ENCODE measurements around the gene CAMTA1. TPM values are rescaled to one million over a fixed set of nuclear protein-coding genes. Genes with fewer than 3 reads are reported as not detected.

CAMTA1 gene
- total RNA-seq, 1 experiment from 2014 or later: 85.2 TPM

DNA sequence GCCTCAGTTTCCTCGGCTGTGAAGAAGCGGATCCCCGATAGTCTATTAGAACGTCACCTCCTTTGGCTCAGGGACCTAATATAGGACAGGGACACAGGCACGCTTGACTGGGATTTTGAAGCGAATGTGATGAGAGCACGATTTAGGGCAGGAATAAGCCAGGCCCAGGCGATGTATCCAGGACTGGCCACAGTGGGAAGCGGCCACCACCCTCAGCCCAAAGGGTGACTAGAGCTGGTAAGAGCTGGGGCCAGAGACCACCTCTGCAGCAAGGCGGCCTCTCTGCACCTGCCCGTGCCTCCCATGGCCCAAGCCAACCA lies 885.9 kb downstream of the CAMTA1 start:
- DNase-seq (ENCODE audit: low spot score): no peak
- TF ChIP-seq, protein P1, sequence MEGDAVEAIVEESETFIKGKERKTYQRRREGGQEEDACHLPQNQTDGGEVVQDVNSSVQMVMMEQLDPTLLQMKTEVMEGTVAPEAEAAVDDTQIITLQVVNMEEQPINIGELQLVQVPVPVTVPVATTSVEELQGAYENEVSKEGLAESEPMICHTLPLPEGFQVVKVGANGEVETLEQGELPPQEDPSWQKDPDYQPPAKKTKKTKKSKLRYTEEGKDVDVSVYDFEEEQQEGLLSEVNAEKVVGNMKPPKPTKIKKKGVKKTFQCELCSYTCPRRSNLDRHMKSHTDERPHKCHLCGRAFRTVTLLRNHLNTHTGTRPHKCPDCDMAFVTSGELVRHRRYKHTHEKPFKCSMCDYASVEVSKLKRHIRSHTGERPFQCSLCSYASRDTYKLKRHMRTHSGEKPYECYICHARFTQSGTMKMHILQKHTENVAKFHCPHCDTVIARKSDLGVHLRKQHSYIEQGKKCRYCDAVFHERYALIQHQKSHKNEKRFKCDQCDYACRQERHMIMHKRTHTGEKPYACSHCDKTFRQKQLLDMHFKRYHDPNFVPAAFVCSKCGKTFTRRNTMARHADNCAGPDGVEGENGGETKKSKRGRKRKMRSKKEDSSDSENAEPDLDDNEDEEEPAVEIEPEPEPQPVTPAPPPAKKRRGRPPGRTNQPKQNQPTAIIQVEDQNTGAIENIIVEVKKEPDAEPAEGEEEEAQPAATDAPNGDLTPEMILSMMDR (conservative IDR thresholded peaks at IDR 0.05; ENCODE audit: low read depth, low read length): no peak
- TF ChIP-seq EZH2 (IDR thresholded peaks at IDR 0.05; ENCODE audit: borderline replicate concordance, low read depth, low read length, poor library complexity, severe bottlenecking): no peak
- H3K9me3 ChIP-seq (ENCODE audit: low read depth, low read length, poor library complexity, severe bottlenecking): no peaks in the 10 kb centered on the region
- ChIA-PET CTCF (no interaction called here), POLR2A (ENCODE audit: low non-redundant PET) (no interaction called here)
- no peak overlapping the region for H3K4me3 ChIP-seq (ENCODE audit: low read depth, low read length, poor library complexity, severe bottlenecking)
- peaks cover 4% of the 10 kb centered on the region for H3K4me1 ChIP-seq (ENCODE audit: insufficient read depth, low read length, poor library complexity, severe bottlenecking)
- intact Hi-C loops (cut with micrococcal nuclease; ENCODE audit: unreplicated experiment): no loop called here
- no peak overlapping the region for H3K27ac ChIP-seq (ENCODE audit: low read depth, low read length, poor library complexity, severe bottlenecking)
- H3K27me3 ChIP-seq (replicated peaks; ENCODE audit: insufficient read depth, low read depth, low read length, poor library complexity): no peaks in the 10 kb centered on the region
- no TSS peak for BruUV-seq (replicated peaks)
- no peaks in the 10 kb centered on the region for H3K36me3 ChIP-seq (ENCODE audit: insufficient read depth, low read length, poor library complexity, severe bottlenecking)

- no peak for DNase-seq (ENCODE audit: low spot score)
- Histone ChIP-seq H3K27me3 (replicated peaks; ENCODE audit: insufficient read depth, low read depth, low read length, poor library complexity) (no peaks in the 10 kb centered on the region), H3K36me3 (ENCODE audit: insufficient read depth, low read length, poor library complexity, severe bottlenecking) (no peaks in the 10 kb centered on the region), H3K27ac (ENCODE audit: low read depth, low read length, poor library complexity, severe bottlenecking) (no peak overlapping the region), H3K9me3 (ENCODE audit: low read depth, low read length, poor library complexity, severe bottlenecking) (no peaks in the 10 kb centered on the region), H3K4me3 (ENCODE audit: low read depth, low read length, poor library complexity, severe bottlenecking) (no peak overlapping the region), H3K4me1 (ENCODE audit: insufficient read depth, low read length, poor library complexity, severe bottlenecking) (peaks cover 4% of the 10 kb centered on the region)
- no TSS peak for BruUV-seq (replicated peaks)
- intact Hi-C loops (cut with micrococcal nuclease; ENCODE audit: unreplicated experiment): no loop called here
- CTCF ChIA-PET: no interaction called here
- POLR2A ChIA-PET (ENCODE audit: low non-redundant PET): no interaction called here
- TF ChIP-seq, protein P1 (conservative IDR thresholded peaks at IDR 0.05; ENCODE audit: low read depth, low read length): no peak
- no peak for TF ChIP-seq EZH2 (IDR thresholded peaks at IDR 0.05; ENCODE audit: borderline replicate concordance, low read depth, low read length, poor library complexity, severe bottlenecking)
Observed at GRCh38 chr1:7671676-7672075, 886.4 kb downstream of the CAMTA1 start.

DNA sequence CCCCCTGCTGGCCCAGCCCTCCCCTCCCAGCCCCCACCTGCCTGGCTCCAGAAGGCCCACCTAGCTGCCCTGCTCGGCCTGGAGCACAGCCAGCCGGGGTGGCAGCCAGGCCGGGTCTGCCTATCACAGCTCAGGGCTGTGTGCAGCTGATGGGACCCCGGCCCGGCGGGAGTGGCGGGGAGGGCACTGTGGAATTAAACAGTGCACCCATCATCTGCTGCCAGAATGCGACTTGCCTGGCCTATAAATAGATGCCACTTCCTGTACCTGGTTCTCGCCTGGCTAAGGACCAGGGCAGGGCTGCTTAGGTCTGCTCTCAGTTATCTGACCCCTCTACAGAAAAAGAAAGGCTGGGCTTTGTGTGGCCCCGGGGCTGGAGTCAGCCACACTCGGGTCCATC lies 887.6 kb downstream of the CAMTA1 start:
- H3K27me3 ChIP-seq (replicated peaks; ENCODE audit: insufficient read depth, low read depth, low read length, poor library complexity): no peaks in the 10 kb centered on the region
- no peak for TF ChIP-seq EZH2 (IDR thresholded peaks at IDR 0.05; ENCODE audit: borderline replicate concordance, low read depth, low read length, poor library complexity, severe bottlenecking)
- TF ChIP-seq, protein P1 (conservative IDR thresholded peaks at IDR 0.05; ENCODE audit: low read depth, low read length): no peak
- H3K36me3 ChIP-seq (ENCODE audit: insufficient read depth, low read length, poor library complexity, severe bottlenecking): no peaks in the 10 kb centered on the region
- intact Hi-C loops (cut with micrococcal nuclease; ENCODE audit: unreplicated experiment): no loop called here
- peaks cover 1% of the 10 kb centered on the region for H3K4me1 ChIP-seq (ENCODE audit: insufficient read depth, low read length, poor library complexity, severe bottlenecking)
- no TSS peak for BruUV-seq (replicated peaks)
- no peak overlapping the region for H3K27ac ChIP-seq (ENCODE audit: low read depth, low read length, poor library complexity, severe bottlenecking)
- ChIA-PET POLR2A (ENCODE audit: low non-redundant PET) (no interaction called here), CTCF (no interaction called here)
- H3K4me3 ChIP-seq (ENCODE audit: low read depth, low read length, poor library complexity, severe bottlenecking): no peak overlapping the region
- no peaks in the 10 kb centered on the region for H3K9me3 ChIP-seq (ENCODE audit: low read depth, low read length, poor library complexity, severe bottlenecking)
- DNase-seq (ENCODE audit: low spot score): no peak

Data from A673 (cell line).